Keratinocyte (primary cell): Measurements from ENCODE around the gene GMEB2. TPM values are rescaled to one million over a fixed set of nuclear protein-coding genes. Genes with fewer than 3 reads are reported as not detected.

Experiments used
- DNase-seq: peaks from one replicate; pipeline ENCODE4 v3.0.0-alpha.2; 2011; ENCODE audit warnings: low read depth, missing footprints, low spot score
- FAIRE-seq: peaks from 2 replicates; lab custom pipeline; 2011; peaks lifted over from hg19 to GRCh38; lab: Jason Lieb, UNC
- H2AFZ ChIP-seq: 2 replicates; pipeline ENCODE4 v1.6.0; 2012; ENCODE audit warnings: low read length, control low read depth, inconsistent platforms; ENCODE audit not compliant: control insufficient read depth
- H3K27ac ChIP-seq: 2 replicates; pipeline ENCODE4 v1.5.1; 2011; ENCODE audit warnings: low read length; ENCODE audit not compliant: control insufficient read depth, insufficient read depth
- H3K27me3 ChIP-seq: 3 replicates; pipeline ENCODE4 v1.6.0; 2011; ENCODE audit warnings: low read length; ENCODE audit not compliant: control insufficient read depth, insufficient read depth; ENCODE audit errors: extremely low read depth
- H3K36me3 ChIP-seq, 2 experiments: 2 replicates in 1 of 2; 3 replicates in 1 of 2; pipeline ENCODE4 v1.5.1; 2011; ENCODE audit warnings: low read length in 2 of 2, mild to moderate bottlenecking in 1 of 2; ENCODE audit not compliant: control insufficient read depth in 2 of 2, insufficient read depth in 2 of 2; ENCODE audit errors: extremely low read depth in 1 of 2
- H3K4me1 ChIP-seq: 3 replicates; pipeline ENCODE4 v1.5.1; 2011; ENCODE audit warnings: low read length; ENCODE audit not compliant: control insufficient read depth, insufficient read depth; ENCODE audit errors: extremely low read depth
- H3K4me2 ChIP-seq: 3 replicates; pipeline ENCODE4 v1.6.0; 2011; ENCODE audit warnings: low read depth, low read length; ENCODE audit not compliant: control insufficient read depth, insufficient read depth; ENCODE audit errors: extremely low read depth
- H3K4me3 ChIP-seq, 3 experiments: fragments of 200-600 bp in 1 of 3; sonication (generic) in 1 of 3; 2 replicates in 2 of 3; 3 replicates in 1 of 3; pipeline ENCODE4 v1.5.1; 2011 to 2016; ENCODE audit warnings: low read length in 3 of 3, mild to moderate bottlenecking in 3 of 3, control low read depth in 2 of 3, inconsistent platforms in 1 of 3, low read depth in 1 of 3, mixed read lengths in 1 of 3, mixed run types in 1 of 3, moderate library complexity in 1 of 3; ENCODE audit not compliant: control insufficient read depth in 2 of 3, insufficient read depth in 2 of 3; ENCODE audit errors: extremely low read depth in 1 of 3
- H3K79me2 ChIP-seq: 2 replicates; pipeline ENCODE4 v1.6.0; 2012; ENCODE audit warnings: low read length; ENCODE audit not compliant: control insufficient read depth, insufficient read depth
- H3K9ac ChIP-seq: 3 replicates; pipeline ENCODE4 v1.6.0; 2011; ENCODE audit warnings: low read length; ENCODE audit not compliant: control insufficient read depth, insufficient read depth; ENCODE audit errors: extremely low read depth
- H3K9me1 ChIP-seq: 3 replicates; pipeline ENCODE4 v1.6.0; 2011; ENCODE audit warnings: low read length; ENCODE audit not compliant: control insufficient read depth, insufficient read depth; ENCODE audit errors: extremely low read depth
- H3K9me3 ChIP-seq: 2 replicates; pipeline ENCODE4 v1.5.1; 2012; ENCODE audit warnings: low read depth, low read length; ENCODE audit not compliant: control insufficient read depth
- H4K20me1 ChIP-seq: 3 replicates; pipeline ENCODE4 v1.6.0; 2011; ENCODE audit warnings: low read length; ENCODE audit not compliant: control insufficient read depth, insufficient read depth; ENCODE audit errors: extremely low read depth
- CTCF ChIP-seq, 3 experiments: IDR thresholded peaks in 1 of 3; conservative IDR thresholded peaks in 1 of 3; optimal IDR thresholded peaks in 1 of 3; 2 replicates in 2 of 3; 3 replicates in 1 of 3; pipeline versions ENCODE3 to v1.5.1; 2011; ENCODE audit warnings: low read length in 3 of 3, mild to moderate bottlenecking in 3 of 3, moderate library complexity in 2 of 3, control low read depth in 1 of 3, inconsistent platforms in 1 of 3; ENCODE audit not compliant: insufficient read depth in 2 of 3; ENCODE audit errors: extremely low read depth in 1 of 3
- EZH2 ChIP-seq: IDR thresholded peaks from one replicate; pipeline ENCODE4 v1.6.1; 2012; ENCODE audit warnings: inconsistent platforms, mild to moderate bottlenecking, low read length, moderate library complexity
- dilution Hi-C: fragments of 300-500 bp; cut with MboI; formaldehyde crosslinking; loops from one replicate; pipeline ENCODE4 v1.7.0; 2020; ENCODE audit warnings: low sequenced_read_pairs; ENCODE audit not compliant: extremely low pct_ligation_motif_present
- polyA plus RNA-seq, 5 experiments: library from polyadenylated mRNA; depleted of rRNA in 3 of 5; stranded (reverse) in 3 of 5; stranded (forward) in 1 of 5; unstranded in 1 of 5; fragments of >200 nt; gene quantifications; 1 replicate in 1 of 5; 2 replicates in 3 of 5; 3 replicates in 1 of 5; pipeline versions ENCODE4 v1.2.1 to v1.2.3, GENCODE V29; 2011 to 2012; ENCODE audit warnings: missing spikeins in 2 of 5, low read depth in 1 of 5, low replicate concordance in 1 of 5

GMEB2 gene
- polyA plus RNA-seq, 1 donor (not counting 4 experiments of a cell fraction or from before 2014, with no cell fraction given) = 5.1 TPM

- dilution Hi-C loops = no loop called here
- Histone ChIP-seq H3K9ac (no peak overlapping the region), H3K4me1 (no peaks in the 10 kb centered on the region), H3K27me3 (no peaks in the 10 kb centered on the region), H4K20me1 (no peaks in the 10 kb centered on the region), H3K9me1 (no peaks in the 10 kb centered on the region), H3K4me2 (no peak overlapping the region), H3K36me3 (peaks cover 12 to 21% of the 10 kb centered on the region in 2 experiments), H3K4me3 (no peak overlapping the region), H3K27ac (no peak overlapping the region), H3K9me3 (no peaks in the 10 kb centered on the region), H2AFZ (no peak overlapping the region), H3K79me2 (peaks cover 42% of the 10 kb centered on the region)
- FAIRE-seq = no peak
- no peak for TF ChIP-seq EZH2
- no peak for TF ChIP-seq CTCF (optimal IDR thresholded peaks at IDR 0.05 in 1 of 3, IDR thresholded peaks at IDR 0.05 in 1 of 3, conservative IDR thresholded peaks at IDR 0.05 in 1 of 3; ENCODE audit: extremely low read depth in 1 of 3, insufficient read depth in 2 of 3, low read length in 3 of 3)
- no peak for DNase-seq
Measured at GRCh38 chr20:63618291-63618980, 8.5 kb downstream of the GMEB2 start.

- H3K9me1 ChIP-seq = no peaks in the 10 kb centered on the region
- dilution Hi-C loops = no loop called here
- no peak overlapping the region for H3K4me3 ChIP-seq
- FAIRE-seq = no peak
- H3K27me3 ChIP-seq = no peaks in the 10 kb centered on the region
- H3K79me2 ChIP-seq = peaks cover 37% of the 10 kb centered on the region
- no peaks in the 10 kb centered on the region for H3K4me1 ChIP-seq
- no peak overlapping the region for H3K4me2 ChIP-seq
- H3K27ac ChIP-seq = no peak overlapping the region
- no peaks in the 10 kb centered on the region for H3K9me3 ChIP-seq
- no peak for TF ChIP-seq EZH2
- no peak for TF ChIP-seq CTCF (optimal IDR thresholded peaks at IDR 0.05 in 1 of 3, IDR thresholded peaks at IDR 0.05 in 1 of 3, conservative IDR thresholded peaks at IDR 0.05 in 1 of 3; ENCODE audit: extremely low read depth in 1 of 3, insufficient read depth in 2 of 3, low read length in 3 of 3)
- H3K36me3 ChIP-seq = peaks cover 12 to 21% of the 10 kb centered on the region in 2 experiments
- DNase-seq = no peak
- no peak overlapping the region for H3K9ac ChIP-seq
- H2AFZ ChIP-seq = no peak overlapping the region
- H4K20me1 ChIP-seq = no peaks in the 10 kb centered on the region
Measured at GRCh38 chr20:63617876-63618265, 9.0 kb downstream of the GMEB2 start.
